Gastrocnemius medialis (tissue), 4 donors: ENCODE data around the gene COL9A3.

Experiments used
- POLR2A ChIP-seq, 2 donors: fragments of 450-650 bp; IDR thresholded peaks; one replicate each; pipeline ENCODE4 v1.6.1; 2017; ENCODE audit warnings: antibody characterized with exemption in 2 of 2, mild to moderate bottlenecking in 2 of 2, moderate library complexity in 2 of 2
- TF ChIP-seq, protein P1 (sequence below), 5 experiments: fragments of 450-650 bp in 3 of 5; fragments of 200-600 bp in 2 of 5; sonication (generic) in 2 of 5; IDR thresholded peaks in 4 of 5; conservative IDR thresholded peaks in 1 of 5; 1 replicate in 4 of 5; 2 replicates in 1 of 5; pipeline ENCODE4 v1.5.1; 2016 to 2019; ENCODE audit warnings: antibody characterized with exemption in 5 of 5, mild to moderate bottlenecking in 3 of 5, moderate library complexity in 3 of 5

DNA sequence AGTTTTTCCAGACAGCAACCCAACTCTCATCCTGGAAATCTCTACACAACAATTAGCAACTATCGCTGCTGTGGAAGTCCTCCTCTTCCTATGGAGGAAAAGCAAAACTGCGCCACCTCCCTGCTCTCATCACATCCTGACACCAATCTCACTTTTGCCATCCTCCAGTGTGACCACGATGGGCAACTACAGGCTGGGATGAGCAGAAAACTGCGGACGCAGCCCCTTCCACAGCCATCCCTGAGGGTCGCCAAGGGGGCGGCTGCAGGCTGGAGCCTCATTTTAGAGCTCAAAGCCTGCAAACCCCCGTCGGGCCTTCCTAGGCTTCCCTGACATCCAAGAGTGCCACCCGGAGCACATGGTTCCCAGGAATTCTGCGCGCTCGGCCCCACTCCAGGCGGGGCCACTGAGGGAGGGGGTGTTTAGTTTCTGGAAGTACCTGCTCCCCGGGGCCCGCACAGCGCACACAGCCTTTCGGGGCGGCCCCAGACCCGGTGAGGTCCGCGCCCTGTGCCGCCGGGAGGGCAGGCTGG is 43.6 kb downstream of the COL9A3 start:
- TF ChIP-seq, protein P1, sequence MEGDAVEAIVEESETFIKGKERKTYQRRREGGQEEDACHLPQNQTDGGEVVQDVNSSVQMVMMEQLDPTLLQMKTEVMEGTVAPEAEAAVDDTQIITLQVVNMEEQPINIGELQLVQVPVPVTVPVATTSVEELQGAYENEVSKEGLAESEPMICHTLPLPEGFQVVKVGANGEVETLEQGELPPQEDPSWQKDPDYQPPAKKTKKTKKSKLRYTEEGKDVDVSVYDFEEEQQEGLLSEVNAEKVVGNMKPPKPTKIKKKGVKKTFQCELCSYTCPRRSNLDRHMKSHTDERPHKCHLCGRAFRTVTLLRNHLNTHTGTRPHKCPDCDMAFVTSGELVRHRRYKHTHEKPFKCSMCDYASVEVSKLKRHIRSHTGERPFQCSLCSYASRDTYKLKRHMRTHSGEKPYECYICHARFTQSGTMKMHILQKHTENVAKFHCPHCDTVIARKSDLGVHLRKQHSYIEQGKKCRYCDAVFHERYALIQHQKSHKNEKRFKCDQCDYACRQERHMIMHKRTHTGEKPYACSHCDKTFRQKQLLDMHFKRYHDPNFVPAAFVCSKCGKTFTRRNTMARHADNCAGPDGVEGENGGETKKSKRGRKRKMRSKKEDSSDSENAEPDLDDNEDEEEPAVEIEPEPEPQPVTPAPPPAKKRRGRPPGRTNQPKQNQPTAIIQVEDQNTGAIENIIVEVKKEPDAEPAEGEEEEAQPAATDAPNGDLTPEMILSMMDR (IDR thresholded peaks at IDR 0.05 in 4 of 5, conservative IDR thresholded peaks at IDR 0.05 in 1 of 5): no peak
- no peak for TF ChIP-seq POLR2A (IDR thresholded peaks at IDR 0.05)
